ENCODE measurements around the gene FNTB.

The FNTB gene

DNA sequence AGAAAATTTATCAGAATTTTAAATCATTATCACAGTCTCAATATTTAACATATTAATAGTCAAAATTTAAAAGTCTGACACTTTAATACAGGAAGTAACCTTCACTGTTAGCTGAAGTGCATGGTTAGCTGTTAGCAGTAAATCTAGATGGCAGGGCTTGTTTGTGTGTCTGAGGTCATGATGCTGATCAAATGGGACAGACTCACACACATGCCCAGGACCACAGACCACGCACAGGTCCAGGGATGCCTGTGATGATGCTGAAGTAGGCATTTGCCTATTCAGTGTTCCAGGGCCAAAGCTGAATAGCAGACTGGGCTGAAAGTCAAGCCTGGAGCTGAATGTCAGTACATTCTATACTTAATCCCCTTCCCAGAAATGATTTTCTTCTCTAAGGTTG, 20.5 kb downstream of the FNTB start:
- H3K9me3 ChIP-seq: no peaks in the 10 kb centered on the region
- H3K4me3 ChIP-seq (ENCODE audit: low read depth in 1 of 2, low read length in 1 of 2): no peak overlapping the region
- H3K4me1 ChIP-seq (ENCODE audit: control insufficient read depth in 1 of 2, insufficient read depth in 1 of 2, low read depth in 1 of 2, low read length in 1 of 2): peaks cover 0 to 3% of the 10 kb centered on the region in 2 experiments
- TF ChIP-seq, protein P1, sequence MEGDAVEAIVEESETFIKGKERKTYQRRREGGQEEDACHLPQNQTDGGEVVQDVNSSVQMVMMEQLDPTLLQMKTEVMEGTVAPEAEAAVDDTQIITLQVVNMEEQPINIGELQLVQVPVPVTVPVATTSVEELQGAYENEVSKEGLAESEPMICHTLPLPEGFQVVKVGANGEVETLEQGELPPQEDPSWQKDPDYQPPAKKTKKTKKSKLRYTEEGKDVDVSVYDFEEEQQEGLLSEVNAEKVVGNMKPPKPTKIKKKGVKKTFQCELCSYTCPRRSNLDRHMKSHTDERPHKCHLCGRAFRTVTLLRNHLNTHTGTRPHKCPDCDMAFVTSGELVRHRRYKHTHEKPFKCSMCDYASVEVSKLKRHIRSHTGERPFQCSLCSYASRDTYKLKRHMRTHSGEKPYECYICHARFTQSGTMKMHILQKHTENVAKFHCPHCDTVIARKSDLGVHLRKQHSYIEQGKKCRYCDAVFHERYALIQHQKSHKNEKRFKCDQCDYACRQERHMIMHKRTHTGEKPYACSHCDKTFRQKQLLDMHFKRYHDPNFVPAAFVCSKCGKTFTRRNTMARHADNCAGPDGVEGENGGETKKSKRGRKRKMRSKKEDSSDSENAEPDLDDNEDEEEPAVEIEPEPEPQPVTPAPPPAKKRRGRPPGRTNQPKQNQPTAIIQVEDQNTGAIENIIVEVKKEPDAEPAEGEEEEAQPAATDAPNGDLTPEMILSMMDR (IDR thresholded peaks at IDR 0.05): no peak
- no peaks in the 10 kb centered on the region for H3K36me3 ChIP-seq
- H3K27ac ChIP-seq: no peak overlapping the region
- H3K27me3 ChIP-seq: no peaks in the 10 kb centered on the region

DNA sequence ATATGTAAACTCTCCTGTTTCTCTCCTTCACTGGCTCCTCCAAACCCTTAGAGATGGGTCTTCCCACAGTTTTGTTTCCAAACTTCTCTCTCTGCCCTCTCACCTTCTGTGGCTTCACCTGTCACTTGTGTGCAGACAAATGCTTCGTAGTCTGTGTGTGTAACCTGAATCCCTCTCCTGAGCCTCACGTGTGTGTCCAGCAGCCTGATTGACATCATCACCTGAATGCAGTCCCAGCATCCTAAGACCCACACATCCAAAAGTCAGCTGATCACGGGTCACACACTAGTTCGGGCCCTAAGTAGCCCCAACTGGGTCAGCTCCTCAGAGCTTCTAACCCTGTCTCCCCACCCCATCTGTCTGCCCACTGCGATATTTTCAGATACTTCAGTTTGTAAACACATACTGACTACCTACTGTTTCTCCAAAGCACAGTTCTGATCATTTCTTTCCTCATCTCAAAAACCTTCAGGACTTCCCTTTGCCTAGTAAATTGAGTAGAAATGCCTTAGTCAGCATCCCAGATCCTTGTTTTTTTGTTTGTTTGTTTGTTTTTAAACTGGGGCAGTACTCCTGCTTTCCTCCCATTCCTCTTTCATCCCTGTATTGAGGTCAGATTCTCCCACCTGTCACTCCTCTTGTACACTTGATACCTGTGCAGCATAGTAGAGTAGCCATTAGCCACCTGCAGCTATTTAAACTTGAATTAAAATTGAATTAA, 23.7 kb downstream of the FNTB start:
- Histone ChIP-seq H3K4me3 (ENCODE audit: low read depth in 1 of 2, low read length in 1 of 2) (no peak overlapping the region), H3K27me3 (no peaks in the 10 kb centered on the region), H3K9me3 (no peaks in the 10 kb centered on the region), H3K4me1 (ENCODE audit: control insufficient read depth in 1 of 2, insufficient read depth in 1 of 2, low read depth in 1 of 2, low read length in 1 of 2) (peaks cover 10 to 13% of the 10 kb centered on the region in 2 experiments), H3K27ac (no peak overlapping the region), H3K36me3 (no peaks in the 10 kb centered on the region)
- TF ChIP-seq, protein P1 (IDR thresholded peaks at IDR 0.05): no peak

DNA sequence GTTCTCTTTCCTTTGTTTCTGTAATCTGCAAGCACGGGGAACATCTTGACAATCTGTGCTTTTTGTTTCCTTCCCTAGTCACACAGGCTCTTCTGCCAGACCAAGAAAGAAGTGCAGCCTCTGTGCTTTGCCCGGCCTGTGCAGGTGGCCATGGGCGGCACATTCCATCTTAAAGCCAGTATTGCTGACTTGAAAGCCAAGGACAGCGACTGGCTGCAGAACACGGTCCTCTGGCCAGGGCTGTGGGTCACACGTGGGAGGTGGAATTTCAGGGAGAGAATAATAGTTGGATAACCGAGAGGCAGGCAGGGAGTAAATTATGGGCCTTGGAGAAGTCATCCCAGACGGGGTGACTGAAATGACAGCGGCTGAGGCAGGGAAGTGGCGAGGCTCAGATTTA, 24.8 kb downstream of the FNTB start:
- Histone ChIP-seq H3K27me3 (no peaks in the 10 kb centered on the region), H3K4me1 (ENCODE audit: control insufficient read depth in 1 of 2, insufficient read depth in 1 of 2, low read depth in 1 of 2, low read length in 1 of 2) (peaks cover 10 to 13% of the 10 kb centered on the region in 2 experiments), H3K4me3 (ENCODE audit: low read depth in 1 of 2, low read length in 1 of 2) (no peak overlapping the region), H3K9me3 (no peaks in the 10 kb centered on the region), H3K27ac (peak overlapping the region; percentile 67), H3K36me3 (no peaks in the 10 kb centered on the region)
- TF ChIP-seq, protein P1 (IDR thresholded peaks at IDR 0.05): no peak

DNA sequence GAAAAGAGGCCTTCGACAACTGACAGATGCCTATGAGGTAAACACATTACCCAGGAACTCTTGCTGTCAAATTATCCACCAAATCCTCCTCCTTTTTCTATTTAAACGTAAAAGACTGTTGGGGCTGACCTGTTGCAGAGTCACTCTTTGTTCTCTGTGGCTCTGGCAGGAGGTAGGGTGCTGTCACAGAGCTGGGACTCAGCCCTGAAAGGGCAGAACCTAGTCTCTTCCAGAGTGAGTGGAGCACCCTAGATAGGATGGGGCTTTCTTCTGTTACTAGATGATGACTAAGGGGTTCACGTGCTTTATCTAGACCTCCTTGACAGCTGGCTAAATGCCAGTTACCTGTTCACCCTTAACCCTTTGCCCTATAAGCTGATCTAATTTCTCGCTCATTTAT, 25.7 kb downstream of the FNTB start:
- TF ChIP-seq, protein P1 (IDR thresholded peaks at IDR 0.05): no peak
- Histone ChIP-seq H3K27me3 (no peaks in the 10 kb centered on the region), H3K9me3 (no peaks in the 10 kb centered on the region), H3K4me3 (ENCODE audit: low read depth in 1 of 2, low read length in 1 of 2) (no peak overlapping the region), H3K36me3 (no peaks in the 10 kb centered on the region), H3K4me1 (ENCODE audit: control insufficient read depth in 1 of 2, insufficient read depth in 1 of 2, low read depth in 1 of 2, low read length in 1 of 2) (peaks cover 10 to 13% of the 10 kb centered on the region in 2 experiments), H3K27ac (peak overlapping the region; percentile 67)

DNA sequence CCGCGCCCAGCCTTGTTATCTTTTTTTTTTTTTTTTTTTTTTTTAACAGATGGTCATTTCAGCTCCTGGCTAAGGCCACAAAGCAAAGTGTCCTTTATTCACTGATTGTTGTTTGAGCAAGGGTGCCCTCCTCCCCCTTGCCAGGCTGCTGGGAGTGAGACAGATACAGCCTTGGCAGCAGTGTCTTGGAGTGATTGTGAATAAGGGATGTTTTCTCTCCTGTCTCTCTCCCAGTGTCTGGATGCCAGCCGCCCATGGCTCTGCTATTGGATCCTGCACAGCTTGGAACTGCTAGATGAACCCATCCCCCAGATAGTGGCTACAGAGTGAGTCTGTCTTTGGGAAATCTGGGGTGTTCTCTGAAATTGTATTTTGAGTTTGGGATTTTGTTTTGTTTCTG, 28.7 kb downstream of the FNTB start:
- peaks cover 16 to 22% of the 10 kb centered on the region in 2 experiments for H3K4me1 ChIP-seq (ENCODE audit: control insufficient read depth in 1 of 2, insufficient read depth in 1 of 2, low read depth in 1 of 2, low read length in 1 of 2)
- no peaks in the 10 kb centered on the region for H3K36me3 ChIP-seq

More for the DNA sequence above, 28.7 kb downstream of the FNTB start:
- TF ChIP-seq, protein P1 (IDR thresholded peaks at IDR 0.05): no peak
- Histone ChIP-seq H3K9me3 (no peaks in the 10 kb centered on the region), H3K27ac (peak overlapping the region; percentile 44), H3K27me3 (no peaks in the 10 kb centered on the region), H3K4me3 (ENCODE audit: low read depth in 1 of 2, low read length in 1 of 2) (no peak overlapping the region)
